PFSK-1 (cell line): Measurements from ENCODE around the gene GNG7.

ENCODE experiments used
- FOXP2 ChIP-seq: optimal IDR thresholded peaks from 2 replicates; pipeline ENCODE3; 2011; ENCODE audit warnings: borderline replicate concordance, control low read depth, inconsistent platforms; ENCODE audit not compliant: insufficient read depth; ENCODE audit errors: extremely low read length, extremely low read depth
- POLR2AphosphoS5 ChIP-seq: IDR thresholded peaks from 2 replicates; pipeline ENCODE4 v1.6.1; 2012; ENCODE audit warnings: low read depth, mild to moderate bottlenecking, control low read depth, low read length, moderate library complexity
- REST ChIP-seq, 2 experiments: IDR thresholded peaks; 2 replicates each; pipeline versions ENCODE4 v1.6.1 to v1.8.0; 2011 to 2012; ENCODE audit warnings: low read depth in 2 of 2, low read length in 2 of 2, control low read depth in 1 of 2, inconsistent platforms in 1 of 2, mild to moderate bottlenecking in 1 of 2, moderate library complexity in 1 of 2; ENCODE audit not compliant: insufficient read depth in 1 of 2
- SIN3A ChIP-seq: IDR thresholded peaks from 2 replicates; pipeline ENCODE4 v1.6.1; 2012; ENCODE audit warnings: mild to moderate bottlenecking, low read length, moderate library complexity, borderline replicate concordance; ENCODE audit not compliant: insufficient read depth
- TAF1 ChIP-seq: IDR thresholded peaks from 2 replicates; pipeline ENCODE4 v1.6.1; 2012; ENCODE audit warnings: low read length, control low read depth, borderline replicate concordance; ENCODE audit not compliant: insufficient read depth

The GNG7 gene

GRCh38 chr19:2645826-2646225 lies 56.7 kb downstream of the GNG7 start:
- TF ChIP-seq REST (IDR thresholded peaks at IDR 0.05; ENCODE audit: insufficient read depth in 1 of 2, low read depth in 2 of 2, low read length in 2 of 2): no peak
- no peak for TF ChIP-seq FOXP2
- no peak for TF ChIP-seq POLR2AphosphoS5
- no peak for TF ChIP-seq TAF1
- no peak for TF ChIP-seq SIN3A

DNA sequence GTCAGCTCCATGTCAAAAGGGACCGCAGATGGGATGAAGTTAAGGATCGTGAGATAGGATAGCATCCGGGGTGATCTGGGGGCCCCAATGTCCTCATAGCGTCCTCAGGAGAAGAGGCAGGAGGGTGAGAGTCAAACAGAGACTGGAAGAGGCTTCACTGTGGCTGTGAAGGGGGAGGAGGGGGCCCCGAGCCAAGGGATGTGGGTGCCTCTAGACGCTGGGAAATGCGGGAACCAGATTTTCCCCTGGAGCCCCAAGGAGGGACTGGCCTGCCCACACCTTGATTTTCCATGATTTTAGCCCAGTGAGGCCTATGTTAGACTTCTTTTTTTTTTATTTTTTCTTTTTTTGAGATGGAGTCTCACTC lies 61.2 kb downstream of the GNG7 start:
- TF ChIP-seq SIN3A: no peak
- TF ChIP-seq POLR2AphosphoS5: no peak
- TF ChIP-seq REST (IDR thresholded peaks at IDR 0.05; ENCODE audit: insufficient read depth in 1 of 2, low read depth in 2 of 2, low read length in 2 of 2): no peak
- TF ChIP-seq FOXP2: no peak
- TF ChIP-seq TAF1: no peak

- TF ChIP-seq FOXP2 (no peak), TAF1 (no peak)
These were observed 61.7 kb downstream of the GNG7 start for GRCh38 chr19:2640563-2641331.

DNA sequence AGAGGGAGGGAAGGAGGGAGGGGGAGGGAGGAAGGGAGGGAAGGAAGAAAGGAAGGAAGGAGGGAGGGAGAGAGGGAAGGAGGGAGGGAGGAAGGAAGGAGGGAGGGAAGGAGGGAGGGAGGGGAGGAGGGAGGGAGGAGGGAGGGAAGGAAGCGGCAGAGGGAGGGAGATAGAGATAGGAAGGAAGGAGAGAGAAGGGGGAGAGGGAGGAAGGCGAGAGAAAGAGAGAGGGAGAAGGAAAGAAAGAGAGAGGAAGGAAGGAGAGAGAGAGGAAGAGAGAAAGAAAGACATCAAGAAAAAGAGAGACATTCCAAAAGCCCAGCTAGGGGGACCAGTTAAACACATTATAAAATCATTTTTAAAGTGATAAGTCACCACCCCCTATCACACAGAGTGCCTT lies 62.5 kb downstream of the GNG7 start:
- TF ChIP-seq POLR2AphosphoS5: no peak
- no peak for TF ChIP-seq TAF1
- no peak for TF ChIP-seq SIN3A
- TF ChIP-seq FOXP2: no peak
- TF ChIP-seq REST (IDR thresholded peaks at IDR 0.05; ENCODE audit: insufficient read depth in 1 of 2, low read depth in 2 of 2, low read length in 2 of 2): no peak

DNA sequence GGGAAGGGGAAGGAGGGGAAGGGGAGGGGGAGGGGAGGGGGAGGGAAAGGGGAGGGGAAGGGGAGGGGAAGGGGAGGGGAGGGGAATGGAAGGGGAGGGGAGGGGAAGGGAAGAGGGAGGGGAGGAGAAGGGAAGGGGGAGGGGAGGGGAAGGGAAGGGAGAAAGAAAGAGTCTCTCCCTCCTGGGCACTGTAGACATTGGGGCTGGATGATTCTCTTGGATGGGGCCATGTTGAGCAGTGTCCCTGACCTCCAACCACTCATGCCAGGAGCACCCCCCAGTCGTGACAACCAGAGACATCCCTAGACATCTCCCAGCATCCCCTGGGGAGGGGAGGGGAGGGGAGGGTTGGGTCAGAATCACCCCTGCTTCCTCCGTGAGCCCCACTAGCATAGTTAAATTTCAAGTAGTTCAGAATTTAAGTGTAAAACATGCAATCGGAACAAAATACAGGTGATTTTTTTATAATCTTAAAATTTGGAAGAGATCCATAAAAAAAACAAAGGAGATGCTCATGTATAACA lies 64.0 kb downstream of the GNG7 start:
- TF ChIP-seq FOXP2 (no peak), POLR2AphosphoS5 (no peak), TAF1 (no peak)

DNA sequence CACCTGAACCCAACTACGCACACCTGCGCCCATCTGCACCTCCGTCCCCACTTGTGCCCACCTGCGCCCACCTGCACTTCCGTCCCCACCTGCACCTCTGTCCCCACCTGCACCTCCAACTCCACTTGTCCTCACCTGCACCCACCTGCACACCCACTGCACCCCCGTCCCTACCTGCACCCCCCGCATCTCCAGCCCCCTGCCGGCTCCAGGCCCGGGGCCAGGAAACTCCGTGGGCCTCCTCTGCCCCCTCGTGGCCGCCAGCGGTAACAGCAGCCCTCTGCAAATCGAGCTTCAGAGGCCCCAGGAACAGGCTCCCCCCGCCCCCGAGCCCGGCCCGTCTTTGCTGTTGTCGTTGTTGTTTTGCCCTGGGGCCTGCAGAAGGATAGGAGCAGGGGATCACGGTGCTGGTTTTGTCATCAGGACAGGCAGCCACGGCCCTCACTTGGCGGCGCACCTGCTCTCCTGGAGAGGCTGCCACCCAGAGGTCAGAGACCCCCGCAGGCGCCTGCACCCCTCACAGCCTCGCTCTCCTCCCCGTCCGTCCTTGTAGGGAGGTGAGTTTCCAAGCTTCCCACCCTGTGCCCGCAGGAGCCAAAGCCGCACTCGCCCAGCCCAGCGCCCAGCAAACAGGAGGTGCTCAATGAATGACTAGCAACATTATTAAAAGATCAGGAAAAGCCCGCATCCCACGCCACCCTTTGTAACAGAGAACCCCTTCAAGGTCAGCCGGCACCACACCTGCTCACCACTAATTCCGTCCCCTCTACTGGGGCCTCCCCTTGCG lies 65.4 kb downstream of the GNG7 start:
- no peak for TF ChIP-seq POLR2AphosphoS5
- no peak for TF ChIP-seq TAF1
- TF ChIP-seq SIN3A: no peak
- no peak for TF ChIP-seq FOXP2
- TF ChIP-seq REST (IDR thresholded peaks at IDR 0.05; ENCODE audit: insufficient read depth in 1 of 2, low read depth in 2 of 2, low read length in 2 of 2): no peak
